ENCODE data around the gene PDE4D.
"Not testable (repeated sequence)": the region's sequence is repeated elsewhere in the genome, so short reads cannot be mapped to it uniquely, and the experiment has no call there.

The PDE4D gene

DNA sequence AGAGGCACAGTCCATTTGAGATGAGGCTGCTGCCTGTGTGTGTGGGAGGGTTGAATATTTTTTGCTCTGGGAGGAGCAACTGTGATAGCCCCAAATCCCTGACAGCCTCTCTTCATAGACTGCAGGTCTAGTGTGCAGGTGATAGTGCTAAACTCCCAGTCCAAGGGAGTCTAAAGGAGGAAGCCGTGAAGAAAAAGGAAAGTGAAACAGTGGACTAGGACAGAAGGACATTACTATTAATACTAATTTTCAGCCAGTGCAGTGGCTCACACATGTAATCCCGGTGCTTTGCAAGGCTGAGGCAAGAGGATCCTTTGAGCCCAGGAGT is 295.0 kb downstream of the PDE4D start:
- TF ChIP-seq BHLHE40 (IDR thresholded peaks at IDR 0.05; ENCODE audit: borderline replicate concordance), result no peak
- TF ChIP-seq ZNF384 (IDR thresholded peaks at IDR 0.05), result no peak
- ChIA-PET POLR2A (no interaction called here), CTCF (interaction anchor here (0.7 kb wide), 1 partner anchor 1068 kb away, joined by 3 read pairs; no protein-coding TSS in a partner anchor)
- DNase-seq (ENCODE audit: extremely low spot score), result no peak

GRCh38 chr5:59597690-59598546 is 295.6 kb downstream of the PDE4D start:
- DNase-seq (ENCODE audit: extremely low spot score), result no peak
- CTCF ChIA-PET, result interaction anchor here (0.7 kb wide), 1 partner anchor 1068 kb away, joined by 3 read pairs; no protein-coding TSS in a partner anchor
- POLR2A ChIA-PET, result no interaction called here
- TF ChIP-seq NFRKB (IDR thresholded peaks at IDR 0.05) (no peak), ELF4 (IDR thresholded peaks at IDR 0.05) (no peak), PKNOX1 (IDR thresholded peaks at IDR 0.05) (no peak)

DNA sequence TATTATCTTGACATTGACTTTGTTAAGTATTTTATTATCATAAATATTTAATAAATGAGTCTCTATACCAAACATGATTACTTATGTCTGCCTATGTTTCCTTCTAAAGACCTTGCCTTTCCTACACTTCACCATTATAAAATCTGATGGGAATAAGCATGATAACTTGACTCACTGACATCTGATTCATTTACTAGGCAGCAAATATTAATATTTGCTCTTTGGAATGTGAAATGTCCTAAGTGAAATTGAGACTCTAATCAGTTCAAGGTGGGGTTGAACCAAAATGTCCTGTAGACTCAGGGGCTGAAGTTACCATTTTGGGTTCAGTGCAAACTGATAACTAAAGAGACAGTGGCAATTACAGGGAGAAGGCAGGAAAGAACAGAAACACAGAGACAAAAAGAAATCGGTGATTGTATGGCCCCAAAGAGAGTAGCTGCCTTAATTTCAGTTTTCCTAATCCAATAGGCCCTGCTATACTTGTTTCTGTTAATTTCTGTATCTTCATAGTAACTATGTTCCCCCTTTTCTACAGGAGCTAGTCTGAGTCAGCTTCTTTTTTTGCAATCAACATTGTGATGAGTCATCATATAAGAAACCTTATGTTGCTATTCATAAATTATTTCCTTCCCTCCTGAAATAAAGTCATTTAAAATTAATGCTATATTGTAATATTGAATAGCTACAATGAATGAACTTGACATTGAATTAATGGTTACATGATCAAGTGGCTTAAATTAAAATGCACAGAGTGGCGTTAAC is 296.8 kb downstream of the PDE4D start:
- no peak for TF ChIP-seq BHLHE40 (IDR thresholded peaks at IDR 0.05; ENCODE audit: borderline replicate concordance)
- TF ChIP-seq TARDBP (IDR thresholded peaks at IDR 0.05), result no peak
- no peak for TF ChIP-seq NFRKB (IDR thresholded peaks at IDR 0.05)
- no peak for TF ChIP-seq L3MBTL2 (conservative IDR thresholded peaks at IDR 0.05)
- TF ChIP-seq ARNT (IDR thresholded peaks at IDR 0.05), result no peak
- TF ChIP-seq ZNF384 (IDR thresholded peaks at IDR 0.05), result no peak
- TF ChIP-seq PKNOX1 (IDR thresholded peaks at IDR 0.05), result no peak
- TF ChIP-seq FOXA1 (IDR thresholded peaks at IDR 0.05), result no peak
- no peak for TF ChIP-seq HDGF (IDR thresholded peaks at IDR 0.05; ENCODE audit: borderline replicate concordance)
- no peak for TF ChIP-seq FOXM1 (IDR thresholded peaks at IDR 0.05; ENCODE audit: borderline replicate concordance)
- no peak for TF ChIP-seq LEF1 (IDR thresholded peaks at IDR 0.05; ENCODE audit: borderline replicate concordance)
- no peak for TF ChIP-seq ELF4 (IDR thresholded peaks at IDR 0.05)
- no peak for TF ChIP-seq FOXK2 (IDR thresholded peaks at IDR 0.05)
- no peak for TF ChIP-seq SP1 (IDR thresholded peaks at IDR 0.05)
- POLR2A ChIA-PET, result no interaction called here
- DNase-seq (ENCODE audit: extremely low spot score), result no peak
- CTCF ChIA-PET, result no interaction called here

- CTCF ChIA-PET, result interaction anchor here (0.6 kb wide), 1 partner anchor 708 kb away, joined by 5 read pairs; no protein-coding TSS in a partner anchor
- POLR2A ChIA-PET, result not testable (repeated sequence)
These were observed 299.4 kb downstream of the PDE4D start for GRCh38 chr5:59594118-59594517.

GRCh38 chr5:59593439-59594007 is 300.0 kb downstream of the PDE4D start:
- no peak for DNase-seq (ENCODE audit: extremely low spot score)
- TF ChIP-seq BHLHE40 (IDR thresholded peaks at IDR 0.05; ENCODE audit: borderline replicate concordance), result no peak
- no peak for TF ChIP-seq L3MBTL2 (conservative IDR thresholded peaks at IDR 0.05)
- no peak for TF ChIP-seq NFRKB (IDR thresholded peaks at IDR 0.05)
- no peak for TF ChIP-seq CTBP1 (IDR thresholded peaks at IDR 0.05; ENCODE audit: borderline replicate concordance)
- no peak for TF ChIP-seq LEF1 (IDR thresholded peaks at IDR 0.05; ENCODE audit: borderline replicate concordance)
- TF ChIP-seq ELF4 (IDR thresholded peaks at IDR 0.05), result no peak
- TF ChIP-seq FOXA1 (IDR thresholded peaks at IDR 0.05), result no peak
- no peak for TF ChIP-seq TARDBP (IDR thresholded peaks at IDR 0.05)
- TF ChIP-seq SUZ12 (IDR thresholded peaks at IDR 0.05), result no peak
- no peak for TF ChIP-seq FOXM1 (IDR thresholded peaks at IDR 0.05; ENCODE audit: borderline replicate concordance)
- TF ChIP-seq SP1 (IDR thresholded peaks at IDR 0.05), result no peak
- TF ChIP-seq ZNF384 (IDR thresholded peaks at IDR 0.05), result no peak
- no peak for TF ChIP-seq PKNOX1 (IDR thresholded peaks at IDR 0.05)
- POLR2A ChIA-PET, result no interaction called here
- CTCF ChIA-PET, result interaction anchor here (0.8 kb wide), 1 partner anchor 10 kb away, joined by 3 read pairs; no protein-coding TSS in a partner anchor

More at GRCh38 chr5:59594118-59594517, 299.4 kb downstream of the PDE4D start:
- DNase-seq (ENCODE audit: extremely low spot score), result not testable (repeated sequence)

DNA sequence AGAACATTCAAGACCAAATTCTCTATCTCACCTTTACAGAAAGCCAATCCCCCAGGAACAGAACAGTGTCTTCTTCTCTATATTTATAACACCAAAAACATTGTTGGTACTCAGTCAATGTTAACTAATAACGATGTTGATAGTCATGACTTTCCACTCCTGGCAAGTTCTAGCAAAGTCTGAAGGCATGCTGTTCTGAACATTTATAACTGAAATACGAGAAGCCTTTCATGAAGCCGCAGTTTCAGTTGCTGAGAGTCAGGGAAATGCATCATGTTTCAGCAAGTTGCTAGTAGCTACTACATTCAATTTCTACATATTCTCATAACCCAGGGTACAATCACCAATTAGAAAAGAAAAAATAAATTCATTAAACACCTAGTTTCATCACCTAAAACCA is 301.4 kb downstream of the PDE4D start:
- ChIA-PET POLR2A (no interaction called here), CTCF (no interaction called here)
- DNase-seq (ENCODE audit: extremely low spot score), result peak; percentile 17
- TF ChIP-seq PKNOX1 (IDR thresholded peaks at IDR 0.05), result no peak
- TF ChIP-seq SUZ12 (IDR thresholded peaks at IDR 0.05), result no peak

All from HEK293T (cell line).